Activated CD8-positive, alpha-beta memory T cell treated with anti-CD3 and anti-CD28 coated beads, Interleukin-2, amount 50 U/mL, for 1 hour (primary cell): ENCODE measurements around the gene E4F1.

Experiments used
- DNase-seq: peaks from one replicate; pipeline ENCODE4 v3.0.0-alpha.2; 2020; ENCODE audit errors: extremely low read depth

The E4F1 gene

GRCh38 chr16:2223221-2223941 lies at the start of gene E4F1:
TSS of gene E4F1 (plus strand) at chr16:2223591. CDS start at chr16:2223614, 23 bp downstream.
- DNase-seq = peak; percentile 98

- DNase-seq = no peak
These were observed 49.5 kb upstream of the E4F1 start for GRCh38 chr16:2173916-2174315.

- DNase-seq = no peak
These were observed 48.8 kb upstream of the E4F1 start for GRCh38 chr16:2174396-2175131.

- no peak for DNase-seq
These were observed 47.9 kb upstream of the E4F1 start for GRCh38 chr16:2175454-2175853.

GRCh38 chr16:2176047-2176446 lies 47.3 kb upstream of the E4F1 start:
- no peak for DNase-seq

GRCh38 chr16:2177101-2177500 lies 46.3 kb upstream of the E4F1 start:
- no peak for DNase-seq

- no peak for DNase-seq
These were observed 45.8 kb upstream of the E4F1 start for GRCh38 chr16:2177561-2177960.

- DNase-seq = no peak
These were observed 44.9 kb upstream of the E4F1 start for GRCh38 chr16:2178321-2179106.

- no peak for DNase-seq
These were observed 44.3 kb upstream of the E4F1 start for GRCh38 chr16:2179107-2179501.

- DNase-seq = no peak
These were observed 43.8 kb upstream of the E4F1 start for GRCh38 chr16:2179576-2179975.

GRCh38 chr16:2180461-2180860 lies 42.9 kb upstream of the E4F1 start:
- DNase-seq = no peak

- DNase-seq = no peak
These were observed 42.1 kb upstream of the E4F1 start for GRCh38 chr16:2180962-2181923.

- no peak for DNase-seq
These were observed 41.4 kb upstream of the E4F1 start for GRCh38 chr16:2181952-2182351.

GRCh38 chr16:2183671-2184070 lies 39.7 kb upstream of the E4F1 start:
- DNase-seq = no peak

- no peak for DNase-seq
These were observed 39.0 kb upstream of the E4F1 start for GRCh38 chr16:2184346-2184745.

GRCh38 chr16:2184962-2185361 lies 38.4 kb upstream of the E4F1 start:
- DNase-seq = no peak

- no peak for DNase-seq
These were observed 37.3 kb upstream of the E4F1 start for GRCh38 chr16:2186064-2186463.

- DNase-seq = no peak
These were observed 36.9 kb upstream of the E4F1 start for GRCh38 chr16:2186505-2186904.

GRCh38 chr16:2187212-2187611 lies 36.2 kb upstream of the E4F1 start:
- DNase-seq = no peak

GRCh38 chr16:2188395-2188794 lies 35.0 kb upstream of the E4F1 start:
- DNase-seq = no peak

- DNase-seq = no peak
These were observed 34.0 kb upstream of the E4F1 start for GRCh38 chr16:2189252-2189893.
